IMR-90 (cell line): ENCODE results near the gene PTN. TPM values are rescaled to one million over a fixed set of nuclear protein-coding genes. Genes with fewer than 3 reads are reported as not detected.

ENCODE experiments used
- ATAC-seq: fragments of 200-7000 bp; cut with Tn5 transposase; 2 replicates; pipeline ENCODE4 v1.9.1; 2020; ENCODE audit warnings: low read depth, mild to moderate bottlenecking, moderate library complexity
- BruUV-seq: library from RNA; stranded (reverse); fragments of 400-500 nt; replicated peaks from 2 replicates; lab custom pipeline; 2021; lab: Mats Ljungman, UMichigan
- CTCF ChIA-PET: fragments of 300-600 bp; formaldehyde crosslinking; extraction: SDS; loops from one replicate; lab custom pipeline; 2021; ENCODE audit warnings: antibody characterized with exemption; lab: Yijun Ruan, JAX
- POLR2A ChIA-PET: fragments of 300-600 bp; sonication (Branson Sonifier 250); formaldehyde crosslinking; loops from one replicate; lab custom pipeline; 2022; ENCODE audit warnings: antibody characterized with exemption; ENCODE audit not compliant: unreplicated experiment; lab: Charles Lee
- DNase-seq: peaks from one replicate; pipeline ENCODE4 v3.0.0; 2013
- H2AFZ ChIP-seq: replicated peaks from 2 replicates; pipeline ENCODE3; 2013; ENCODE audit warnings: low read length, mild to moderate bottlenecking; ENCODE audit not compliant: poor library complexity
- H2AK5ac ChIP-seq: 2 replicates; pipeline ENCODE4 v1.6.1; 2013; ENCODE audit warnings: low read depth, low read length, inconsistent platforms
- H2AK9ac ChIP-seq: replicated peaks from 2 replicates; pipeline ENCODE3; 2013; ENCODE audit warnings: mild to moderate bottlenecking, low read depth, low read length, moderate library complexity; ENCODE audit not compliant: poor library complexity
- H2BK120ac ChIP-seq: 2 replicates; pipeline ENCODE4 v1.6.1; 2013; ENCODE audit warnings: low read depth, low read length, inconsistent platforms
- H2BK15ac ChIP-seq: 3 replicates; pipeline ENCODE4 v1.6.1; 2013; ENCODE audit warnings: low read depth, low read length, inconsistent platforms
- H2BK20ac ChIP-seq: 2 replicates; pipeline ENCODE4 v1.6.1; 2013; ENCODE audit warnings: low read depth, mild to moderate bottlenecking, inconsistent platforms, low read length, moderate library complexity
- H2BK5ac ChIP-seq: 2 replicates; pipeline ENCODE4 v1.6.1; 2013; ENCODE audit warnings: mild to moderate bottlenecking, low read depth, low read length, inconsistent platforms; ENCODE audit not compliant: poor library complexity, severe bottlenecking
- H3K14ac ChIP-seq: replicated peaks from 2 replicates; pipeline ENCODE4 v1.6.1; 2013; ENCODE audit warnings: low read depth, low read length, inconsistent platforms
- H3K18ac ChIP-seq: 2 replicates; pipeline ENCODE4 v1.6.1; 2013; ENCODE audit warnings: low read depth, low read length, control low read depth
- H3K23ac ChIP-seq: 2 replicates; pipeline ENCODE4 v1.6.1; 2013; ENCODE audit warnings: low read depth, low read length, inconsistent platforms
- H3K27ac ChIP-seq: 2 replicates; pipeline ENCODE4 v1.5.1; 2013; ENCODE audit warnings: mild to moderate bottlenecking, control low read depth, low read length; ENCODE audit not compliant: insufficient read depth
- H3K27me3 ChIP-seq: 2 replicates; pipeline ENCODE4 v1.6.1; 2013; ENCODE audit warnings: low read length; ENCODE audit not compliant: control insufficient read depth, insufficient read depth
- H3K36me3 ChIP-seq: 2 replicates; pipeline ENCODE4 v1.6.1; 2013; ENCODE audit warnings: low read length, mixed read lengths; ENCODE audit not compliant: control insufficient read depth, insufficient read depth
- H3K4ac ChIP-seq: 2 replicates; pipeline ENCODE4 v1.6.1; 2013; ENCODE audit warnings: low read depth, low read length, inconsistent platforms
- H3K4me1 ChIP-seq: 2 replicates; pipeline ENCODE4 v1.6.1; 2013; ENCODE audit warnings: low read length, mixed read lengths; ENCODE audit not compliant: control insufficient read depth, insufficient read depth
- H3K4me2 ChIP-seq: 2 replicates; pipeline ENCODE4 v1.6.1; 2013; ENCODE audit warnings: low read depth, mild to moderate bottlenecking, control low read depth, low read length, moderate library complexity
- H3K4me3 ChIP-seq: 2 replicates; pipeline ENCODE4 v1.5.1; 2013; ENCODE audit warnings: low read depth, mild to moderate bottlenecking, control low read depth, low read length, moderate library complexity; ENCODE audit not compliant: insufficient read depth
- H3K56ac ChIP-seq: 2 replicates; pipeline ENCODE4 v1.6.1; 2013; ENCODE audit warnings: low read length, inconsistent platforms; ENCODE audit not compliant: insufficient read depth; ENCODE audit errors: extremely low read depth
- H3K79me1 ChIP-seq, 2 experiments: 2 replicates each; pipeline ENCODE4 v1.6.1; 2013; ENCODE audit warnings: low read length in 2 of 2, inconsistent platforms in 1 of 2, low read depth in 1 of 2
- H3K9ac ChIP-seq: 2 replicates; pipeline ENCODE4 v1.6.1; 2013; ENCODE audit warnings: low read depth, low read length, control low read depth
- H3K9me1 ChIP-seq: 2 replicates; pipeline ENCODE4 v1.6.1; 2013; ENCODE audit warnings: low read length, inconsistent platforms; ENCODE audit not compliant: insufficient read depth
- H3K9me3 ChIP-seq: 2 replicates; pipeline ENCODE4 v1.6.1; 2013; ENCODE audit warnings: low read length; ENCODE audit not compliant: control insufficient read depth, insufficient read depth
- H4K20me1 ChIP-seq: 2 replicates; pipeline ENCODE4 v1.6.1; 2013; ENCODE audit warnings: low read length, inconsistent platforms; ENCODE audit not compliant: insufficient read depth
- H4K5ac ChIP-seq: 2 replicates; pipeline ENCODE4 v1.6.1; 2013; ENCODE audit warnings: mild to moderate bottlenecking, low read depth, low read length, control low read depth
- H4K8ac ChIP-seq, 2 experiments: 2 replicates each; pipeline ENCODE4 v1.6.1; 2013; ENCODE audit warnings: low read depth in 2 of 2, low read length in 2 of 2, control low read depth in 1 of 2, inconsistent platforms in 1 of 2
- H4K91ac ChIP-seq: 2 replicates; pipeline ENCODE4 v1.6.1; 2013; ENCODE audit warnings: low read depth, low read length, inconsistent platforms; ENCODE audit not compliant: insufficient read depth
- BHLHE40 ChIP-seq: fragments of 150-350 bp; IDR thresholded peaks from 2 replicates; pipeline ENCODE4 v1.6.1; 2016; ENCODE audit warnings: mild to moderate bottlenecking, low read depth, low read length
- CHD1 ChIP-seq: IDR thresholded peaks from 2 replicates; pipeline ENCODE4 v1.6.1; 2012; ENCODE audit warnings: low read depth, low read length, improper control_type of control experiment
- CTCF ChIP-seq: conservative IDR thresholded peaks from 2 replicates; pipeline ENCODE4 v1.5.1; 2012; ENCODE audit warnings: mild to moderate bottlenecking, low read depth, low read length, improper control_type of control experiment
- MAFK ChIP-seq: IDR thresholded peaks from 2 replicates; pipeline ENCODE4 v1.6.1; 2012; ENCODE audit warnings: low read depth, low read length, improper control_type of control experiment
- MAZ ChIP-seq: IDR thresholded peaks from 2 replicates; pipeline ENCODE4 v1.6.1; 2012; ENCODE audit warnings: low read depth, mild to moderate bottlenecking, low read length, improper control_type of control experiment, moderate library complexity, borderline replicate concordance
- MXI1 ChIP-seq: IDR thresholded peaks from 2 replicates; pipeline ENCODE4 v1.6.1; 2012; ENCODE audit warnings: low read depth, mild to moderate bottlenecking, low read length, moderate library complexity, borderline replicate concordance
- POLR2A ChIP-seq: IDR thresholded peaks from 2 replicates; pipeline ENCODE4 v1.6.1; 2012; ENCODE audit warnings: mild to moderate bottlenecking, low read depth, low read length
- RAD21 ChIP-seq: IDR thresholded peaks from 2 replicates; pipeline ENCODE4 v1.6.1; 2012; ENCODE audit warnings: low read length, improper control_type of control experiment
- RCOR1 ChIP-seq: IDR thresholded peaks from 2 replicates; pipeline ENCODE4 v1.6.1; 2012; ENCODE audit warnings: mild to moderate bottlenecking, low read length, improper control_type of control experiment; ENCODE audit not compliant: insufficient replicate concordance
- SMC3 ChIP-seq: fragments of 150-350 bp; IDR thresholded peaks from 2 replicates; pipeline ENCODE4 v1.6.1; 2016; ENCODE audit warnings: low read depth, mild to moderate bottlenecking, antibody characterized with exemption, low read length, moderate library complexity
- WGBS, 2 experiments: methylation state at CpG; one replicate each; pipeline versions ENCODE4 v1.1.5 to v1.1.7; 2013; ENCODE audit warnings: missing lambda C conversion rate in 2 of 2; ENCODE audit not compliant: insufficient read length in 1 of 2; ENCODE audit errors: extremely low coverage in 2 of 2; 5-methylcytosine and 5-hydroxymethylcytosine counted together
- dilution Hi-C: fragments of 300-500 bp; cut with HindIII; formaldehyde crosslinking; loops from one replicate; pipeline ENCODE4 v1.14.3; 2018; ENCODE audit warnings: low sequenced_read_pairs; ENCODE audit not compliant: unreplicated experiment
- in situ Hi-C: fragments of 300-500 bp; cut with MboI; formaldehyde crosslinking; loops from 3 replicates; pipeline ENCODE4 v1.14.3; 2019; ENCODE audit warnings: low sequenced_read_pairs, inconsistent platforms, mixed read lengths
- intact Hi-C: fragments of 100-400 bp; cut with micrococcal nuclease; formaldehyde crosslinking; loops from 2 replicates; pipeline ENCODE4 v1.10.0; 2022
- polyA plus RNA-seq, 3 experiments: library from polyadenylated mRNA; depleted of rRNA; stranded (reverse); fragments of >200 nt; gene quantifications; 2 replicates each; pipeline ENCODE4 v1.2.3, GENCODE V29; 2012; ENCODE audit warnings: low replicate concordance in 1 of 3
- total RNA-seq: library from RNA; depleted of rRNA; stranded (reverse); fragments of >200 nt; gene quantifications from 2 replicates; pipeline ENCODE4 v1.2.3, GENCODE V29; 2012
- TF ChIP-seq, protein P1 (sequence below): fragments of 150-350 bp; IDR thresholded peaks from 2 replicates; pipeline ENCODE4 v1.6.1; 2017; ENCODE audit warnings: mild to moderate bottlenecking, antibody characterized with exemption, low read length, low read depth

PTN gene
- total and polyA plus RNA-seq, 2 of the 4 experiments (the other 2 are of a cell fraction): 61.7 to 186 TPM

DNA sequence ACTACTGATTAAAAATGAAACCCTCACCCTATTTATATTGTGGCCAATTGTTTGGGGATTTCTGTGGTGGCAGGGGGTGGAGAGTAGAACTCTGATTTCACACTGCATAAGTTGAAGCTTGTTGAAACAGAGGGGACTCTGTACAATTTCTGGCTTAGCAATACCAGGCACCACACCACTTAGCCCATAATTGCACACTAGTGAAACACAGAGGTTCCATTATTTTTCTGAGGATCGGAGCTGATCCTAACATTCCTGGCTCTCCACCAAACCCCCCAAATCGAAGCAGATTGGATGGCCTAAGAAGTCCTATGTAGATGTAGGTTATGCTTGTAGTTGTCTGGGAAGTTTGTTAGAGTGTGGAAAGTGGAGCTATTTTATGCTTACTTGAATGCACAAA is 47.0 kb downstream of the PTN start:
- Histone ChIP-seq H3K23ac (no peak overlapping the region), H3K4ac (no peak overlapping the region), H3K27me3 (no peaks in the 10 kb centered on the region), H2BK20ac (no peak overlapping the region), H3K9me3 (no peaks in the 10 kb centered on the region), H4K5ac (0 out of 2 replicates have a peak overlapping the region, but pooled peaks have one; percentile 58), H4K8ac (no peak overlapping the region), H2AK9ac (no peak overlapping the region), H2AK5ac (no peak overlapping the region), H3K79me1 (peaks cover 10 to 16% of the 10 kb centered on the region in 2 experiments; a peak in 3 of 4 replicates), H3K56ac (no peak overlapping the region), H2BK120ac (no peak overlapping the region), H2AFZ (no peak overlapping the region), H3K27ac (no peak overlapping the region), H3K4me2 (no peak overlapping the region), H3K36me3 (no peaks in the 10 kb centered on the region), H4K91ac (no peak overlapping the region), H3K9ac (no peak overlapping the region), H3K4me3 (no peak overlapping the region), H2BK15ac (no peak overlapping the region), H3K4me1 (peaks cover 2% of the 10 kb centered on the region; the same call in 1 of the 2 replicates), H3K18ac (no peak overlapping the region; the same call in 1 of the 2 replicates), H2BK5ac (no peak overlapping the region), H3K14ac (no peak overlapping the region), H3K9me1 (no peaks in the 10 kb centered on the region), H4K20me1 (no peaks in the 10 kb centered on the region)
- dilution Hi-C loops (no loop called here), intact Hi-C loops (no loop called here), in situ Hi-C loops (no loop called here)
- BruUV-seq: no TSS peak
- ChIA-PET CTCF (interaction anchor here (0.6 to 1.3 kb wide), 3 partner anchors 8 to 106 kb away, joined by 3 to 4 read pairs (median 3); no protein-coding TSS in a partner anchor), POLR2A (no interaction called here)
- DNase-seq (no peak), ATAC-seq (no peak)
- no peak for TF ChIP-seq CTCF
- no peak for TF ChIP-seq MXI1
- no peak for TF ChIP-seq RCOR1
- TF ChIP-seq MAZ: no peak
- TF ChIP-seq MAFK: no peak
- TF ChIP-seq RAD21: no peak
- TF ChIP-seq CHD1: no peak
- no peak for TF ChIP-seq BHLHE40
- no peak for TF ChIP-seq POLR2A
- no peak for TF ChIP-seq SMC3
- TF ChIP-seq, protein P1, sequence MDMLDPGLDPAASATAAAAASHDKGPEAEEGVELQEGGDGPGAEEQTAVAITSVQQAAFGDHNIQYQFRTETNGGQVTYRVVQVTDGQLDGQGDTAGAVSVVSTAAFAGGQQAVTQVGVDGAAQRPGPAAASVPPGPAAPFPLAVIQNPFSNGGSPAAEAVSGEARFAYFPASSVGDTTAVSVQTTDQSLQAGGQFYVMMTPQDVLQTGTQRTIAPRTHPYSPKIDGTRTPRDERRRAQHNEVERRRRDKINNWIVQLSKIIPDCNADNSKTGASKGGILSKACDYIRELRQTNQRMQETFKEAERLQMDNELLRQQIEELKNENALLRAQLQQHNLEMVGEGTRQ: no peak
- WGBS, 2 experiments: no CpG with 5 or more reads among the region's 2 CpGs
